ENCODE measurements around the gene KRTAP1-4.

DNA sequence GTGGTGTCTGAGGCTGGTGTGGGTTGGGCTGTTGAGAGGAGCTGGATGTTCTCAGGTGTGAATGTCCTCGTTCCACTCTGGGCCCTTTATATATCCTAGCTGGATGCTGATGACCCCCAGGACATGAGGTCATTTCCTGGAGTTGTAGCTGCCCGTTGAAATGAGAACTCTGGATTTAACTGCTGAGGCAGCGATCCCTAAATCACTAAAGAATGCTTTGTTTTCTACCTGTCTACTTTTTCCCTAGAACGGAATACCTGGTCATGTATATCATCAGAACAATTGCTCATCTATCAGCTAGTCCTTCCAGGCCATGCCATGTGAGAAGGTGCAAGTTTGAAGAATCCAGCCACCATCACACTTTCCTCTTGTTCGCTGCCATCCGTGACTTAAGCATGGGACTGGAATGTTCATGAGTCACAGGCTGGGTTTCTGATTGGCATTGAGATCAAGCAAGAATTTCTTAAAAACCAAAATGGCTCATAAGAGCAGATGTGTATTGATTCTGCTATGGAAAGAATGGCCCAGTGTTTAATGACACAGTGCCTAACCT is 30.1 kb upstream of the KRTAP1-4 start, which contains the start of gene KRTAP2-3:
- TF ChIP-seq POLR2AphosphoS5 (IDR thresholded peaks at IDR 0.05; ENCODE audit: low read depth, low read length) (no peak), POLR2A (IDR thresholded peaks at IDR 0.05; ENCODE audit: low read depth, low read length) (no peak), TAF1 (IDR thresholded peaks at IDR 0.05; ENCODE audit: borderline replicate concordance, low read depth, low read length) (no peak)

All from GM12892 (cell line).